HG03457 (cell line): Measurements from ENCODE around the gene PPP1CB.

ENCODE experiments used
- ATAC-seq: cut with Tn5 transposase; IDR thresholded peaks from one replicate; pipeline ENCODE4 v1.9.1; 2021; ENCODE audit warnings: moderate number of reproducible peaks; ENCODE audit not compliant: unreplicated experiment

Gene PPP1CB

DNA sequence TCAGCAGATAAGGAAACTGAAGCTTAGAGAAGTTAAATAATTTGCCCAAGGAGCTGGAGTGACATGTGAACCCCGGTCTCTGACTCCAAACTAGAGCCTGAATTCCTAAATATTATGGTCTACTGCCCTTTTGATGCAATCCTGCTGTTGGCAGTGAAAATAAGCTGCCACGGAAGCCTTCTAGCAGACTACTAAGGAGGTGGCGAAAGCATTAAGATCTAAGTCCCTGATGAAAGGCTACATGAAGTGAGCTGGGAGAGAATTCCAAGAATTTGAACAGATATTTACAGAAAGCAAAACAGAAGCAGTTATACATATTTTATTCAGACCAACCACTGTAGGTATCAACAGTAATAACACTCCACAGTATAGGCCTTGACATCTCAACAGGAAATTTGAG is 90.4 kb downstream of the PPP1CB start:
- ATAC-seq: no peak
